CD14-positive monocyte (primary cell): ENCODE measurements around the gene PLXND1. TPM values are rescaled to one million over a fixed set of nuclear protein-coding genes. Genes with fewer than 3 reads are reported as not detected.

Source experiments
- DNase-seq, 3 donors: peaks; one replicate each; pipeline ENCODE4 v3.0.0-alpha.2; 2011 to 2022
- H2AFZ ChIP-seq: 2 replicates; pipeline ENCODE4 v1.6.0; 2012; ENCODE audit warnings: mild to moderate bottlenecking, low read depth, low read length, inconsistent platforms; ENCODE audit not compliant: insufficient read depth, poor library complexity, severe bottlenecking
- H3K27ac ChIP-seq, 2 donors: 1 replicate in 1 of 2; 2 replicates in 1 of 2; pipeline ENCODE4 v1.5.1; 2012 to 2013; ENCODE audit warnings: low read length in 2 of 2, control low read depth in 1 of 2, inconsistent platforms in 1 of 2, low read depth in 1 of 2, mild to moderate bottlenecking in 1 of 2
- H3K27me3 ChIP-seq, 2 donors: one replicate each; pipeline versions ENCODE4 v1.6.0 to v1.6.1; 2011 to 2013; ENCODE audit warnings: low read length in 2 of 2; ENCODE audit not compliant: control insufficient read depth in 2 of 2, insufficient read depth in 2 of 2
- H3K36me3 ChIP-seq, 2 donors: replicated peaks in 1 of 2; 1 replicate in 1 of 2; 2 replicates in 1 of 2; pipeline versions ENCODE4 v1.5.1 to v1.6.1; 2012 to 2013; ENCODE audit warnings: low read length in 2 of 2, control low read depth in 1 of 2, inconsistent platforms in 1 of 2, mild to moderate bottlenecking in 1 of 2; ENCODE audit not compliant: insufficient read depth in 2 of 2, control insufficient read depth in 1 of 2
- H3K4me1 ChIP-seq, 2 donors: 1 replicate in 1 of 2; 2 replicates in 1 of 2; pipeline versions ENCODE4 v1.5.1 to v1.6.1; 2012 to 2013; ENCODE audit warnings: low read length in 2 of 2, control low read depth in 1 of 2, inconsistent platforms in 1 of 2, mild to moderate bottlenecking in 1 of 2, moderate library complexity in 1 of 2; ENCODE audit not compliant: insufficient read depth in 2 of 2, control insufficient read depth in 1 of 2
- H3K4me2 ChIP-seq: replicated peaks from 2 replicates; pipeline ENCODE3; 2012; ENCODE audit warnings: low read length, moderate library complexity, mild to moderate bottlenecking; ENCODE audit not compliant: poor library complexity, severe bottlenecking; ENCODE audit errors: extremely low read depth
- H3K4me3 ChIP-seq, 3 experiments: fragments of 200-600 bp in 1 of 3; sonication (generic) in 1 of 3; replicated peaks in 1 of 3; 1 replicate in 2 of 3; 2 replicates in 1 of 3; pipeline ENCODE4 v1.5.1; 2011 to 2013; ENCODE audit warnings: low read length in 3 of 3, mild to moderate bottlenecking in 3 of 3, control low read depth in 2 of 3, low read depth in 2 of 3, inconsistent platforms in 1 of 3, moderate library complexity in 1 of 3
- H3K79me2 ChIP-seq: 2 replicates; pipeline ENCODE4 v1.6.0; 2012; ENCODE audit warnings: mild to moderate bottlenecking, control low read depth, inconsistent platforms, low read length, moderate library complexity; ENCODE audit not compliant: insufficient read depth
- H3K9ac ChIP-seq: 2 replicates; pipeline ENCODE4 v1.6.0; 2017; ENCODE audit warnings: low read length, mild to moderate bottlenecking; ENCODE audit not compliant: insufficient read depth, poor library complexity, severe bottlenecking
- H3K9me3 ChIP-seq, 2 donors: replicated peaks in 1 of 2; 1 replicate in 1 of 2; 2 replicates in 1 of 2; pipeline versions ENCODE4 v1.5.1 to v1.6.1; 2012 to 2013; ENCODE audit warnings: low read length in 2 of 2, control low read depth in 1 of 2; ENCODE audit not compliant: control insufficient read depth in 1 of 2, insufficient read depth in 1 of 2
- H4K20me1 ChIP-seq: 2 replicates; pipeline ENCODE4 v1.6.0; 2012; ENCODE audit warnings: mild to moderate bottlenecking, low read length, control low read depth, moderate library complexity; ENCODE audit not compliant: insufficient read depth
- H3K27ac Mint-ChIP-seq, 7 donors: one replicate each; pipeline ENCODE4 v1.8.0; 2020; ENCODE audit warnings: mild to moderate bottlenecking in 7 of 7, mixed read lengths in 7 of 7, moderate library complexity in 6 of 7, inconsistent platforms in 2 of 7
- H3K27me3 Mint-ChIP-seq, 3 donors: one replicate each; pipeline ENCODE4 v1.8.0; 2021 to 2022; ENCODE audit warnings: low read depth in 3 of 3, mild to moderate bottlenecking in 3 of 3, mixed read lengths in 3 of 3, moderate library complexity in 3 of 3, inconsistent platforms in 1 of 3
- H3K36me3 Mint-ChIP-seq, 2 donors: one replicate each; pipeline ENCODE4 v1.8.0; 2020; ENCODE audit warnings: mixed read lengths in 2 of 2, inconsistent platforms in 1 of 2, mild to moderate bottlenecking in 1 of 2
- H3K4me1 Mint-ChIP-seq: one replicate; pipeline ENCODE4 v1.8.0; 2020; ENCODE audit warnings: mild to moderate bottlenecking, mixed read lengths
- H3K4me3 Mint-ChIP-seq, 2 donors: one replicate each; pipeline ENCODE4 v1.8.0; 2020; ENCODE audit warnings: mild to moderate bottlenecking in 2 of 2, mixed read lengths in 2 of 2, moderate library complexity in 1 of 2
- H3K9me3 Mint-ChIP-seq, 7 donors: one replicate each; pipeline ENCODE4 v1.8.0; 2020 to 2022; ENCODE audit warnings: mixed read lengths in 7 of 7, mild to moderate bottlenecking in 6 of 7, moderate library complexity in 6 of 7, inconsistent platforms in 2 of 7
- CTCF ChIP-seq: fragments of 200-600 bp; IDR thresholded peaks from one replicate; pipeline ENCODE4 v1.8.0; 2022; ENCODE audit warnings: antibody characterized with exemption, mild to moderate bottlenecking
- WGBS: methylation state at CpG from one replicate; pipeline ENCODE4 v1.1.5; 2013; ENCODE audit warnings: missing lambda C conversion rate; ENCODE audit not compliant: insufficient coverage; 5-methylcytosine and 5-hydroxymethylcytosine counted together
- intact Hi-C, 2 donors: fragments of 100-400 bp; cut with micrococcal nuclease; formaldehyde crosslinking; loops; one replicate each; pipeline versions ENCODE4 v1.15.0 to v1.15.1; 2023
- polyA plus RNA-seq, 3 donors: library from polyadenylated mRNA; depleted of rRNA in 1 of 3; unstranded in 2 of 3; stranded (reverse) in 1 of 3; fragments of 300-500 nt in 2 of 3; fragments of >200 nt in 1 of 3; fragmentation: Illumina TruSeq in 2 of 3; gene quantifications; 1 replicate in 2 of 3; 2 replicates in 1 of 3; pipeline ENCODE4 v1.2.3, GENCODE V29; 2012 to 2021

Gene PLXND1
- polyA plus RNA-seq, 3 donors = 7.1 to 170 (median 9.9) TPM

GRCh38 chr3:129616713-129617112, 10.2 kb upstream of the PLXND1 start:
- peak overlapping the region; percentile 80 to 89 for H3K27ac ChIP-seq

GRCh38 chr3:129616291-129616690, 9.8 kb upstream of the PLXND1 start:
- Histone ChIP-seq H3K36me3 (no peaks in the 10 kb centered on the region), H2AFZ (no peak overlapping the region), H3K9ac (peak overlapping the region; percentile 47), H3K79me2 (no peaks in the 10 kb centered on the region), H3K4me1 (peaks cover 81 to 90% of the 10 kb centered on the region in 2 donors), H3K27ac (peak overlapping the region; percentile 80 to 89), H3K4me2 (peak overlapping the region; percentile 51), H3K4me3 (peak overlapping the region in 1 of 3 experiments; percentile 19), H3K27me3 (no peaks in the 10 kb centered on the region), H3K9me3 (no peaks in the 10 kb centered on the region), H4K20me1 (no peaks in the 10 kb centered on the region)
- no peak for TF ChIP-seq CTCF
- DNase-seq = no peak
- Mint-ChIP-seq H3K9me3 (no peaks in the 10 kb centered on the region), H3K4me1 (peaks cover 76% of the 10 kb centered on the region), H3K4me3 (peak overlapping the region in 1 of 2 donors; percentile 48), H3K36me3 (peaks cover 0 to 3% of the 10 kb centered on the region in 2 donors), H3K27ac (peak overlapping the region; percentile 92 to 98 (median 94)), H3K27me3 (no peaks in the 10 kb centered on the region)
- intact Hi-C loops = loop anchor here (5.0 kb wide), 2 partner anchors 39 to 89 kb away; partner anchors contain the start of gene RHO (in 1 of the 2)
- 90% methylated on average over 8 of the region's 8 CpGs for WGBS

More at GRCh38 chr3:129616713-129617112, 10.2 kb upstream of the PLXND1 start:
- Histone ChIP-seq H3K4me1 (peaks cover 77 to 86% of the 10 kb centered on the region in 2 donors), H3K9ac (peak overlapping the region; percentile 47), H4K20me1 (no peaks in the 10 kb centered on the region), H3K4me3 (peak overlapping the region in 1 of 3 experiments; percentile 19), H3K79me2 (no peaks in the 10 kb centered on the region), H3K27me3 (no peaks in the 10 kb centered on the region), H3K9me3 (no peaks in the 10 kb centered on the region), H3K36me3 (no peaks in the 10 kb centered on the region), H2AFZ (no peak overlapping the region), H3K4me2 (peak overlapping the region; percentile 51)
- 4% methylated on average over 4 of the region's 5 CpGs for WGBS
- no peak for TF ChIP-seq CTCF
- peak overlapping the region in 1 of 2 donors; percentile 64 for H3K4me3 Mint-ChIP-seq
- intact Hi-C loops = loop anchor here (5.0 kb wide), 2 partner anchors 39 to 89 kb away; partner anchors contain the start of gene RHO (in 1 of the 2)
- no peaks in the 10 kb centered on the region for H3K27me3 Mint-ChIP-seq
- peak overlapping the region; percentile 92 to 98 (median 95) for H3K27ac Mint-ChIP-seq
- DNase-seq = peak; percentile 87 to 99 (median 91)
- H3K36me3 Mint-ChIP-seq = peaks cover 0 to 3% of the 10 kb centered on the region in 2 donors
- no peaks in the 10 kb centered on the region for H3K9me3 Mint-ChIP-seq
- H3K4me1 Mint-ChIP-seq = peaks cover 73% of the 10 kb centered on the region
